Tibial artery (tissue), 4 donors: ENCODE results near the gene ADAMTS17.

Experiments
- DNase-seq, 2 donors: peaks; one replicate each; pipeline ENCODE4 v3.0.0-alpha.2; 2019
- H3K27ac ChIP-seq, 2 donors: fragments of 200-600 bp; sonication (generic) in 1 of 2; 1 replicate in 1 of 2; 2 replicates in 1 of 2; pipeline ENCODE4 v1.5.1; 2018 to 2019; ENCODE audit warnings: mild to moderate bottlenecking in 1 of 2
- H3K27me3 ChIP-seq, 2 donors: fragments of 200-600 bp; sonication (generic) in 1 of 2; one replicate each; pipeline versions ENCODE4 v1.5.1 to v1.6.0; 2016 to 2019
- H3K36me3 ChIP-seq, 3 donors: fragments of 200-600 bp; sonication (generic) in 2 of 3; one replicate each; pipeline ENCODE4 v1.5.1; 2016 to 2019; ENCODE audit warnings: mild to moderate bottlenecking in 2 of 3
- H3K4me1 ChIP-seq, 4 donors: fragments of 200-600 bp; sonication (generic) in 2 of 4; 1 replicate in 3 of 4; 2 replicates in 1 of 4; pipeline ENCODE4 v1.5.1; 2016 to 2019
- H3K4me3 ChIP-seq, 2 donors: fragments of 200-600 bp; sonication (generic) in 1 of 2; 1 replicate in 1 of 2; 2 replicates in 1 of 2; pipeline ENCODE4 v1.5.1; 2018 to 2019; ENCODE audit warnings: mild to moderate bottlenecking in 2 of 2
- H3K9me3 ChIP-seq, 3 donors: fragments of 200-600 bp; sonication (generic) in 1 of 3; one replicate each; pipeline ENCODE4 v1.5.1; 2016 to 2019
- CTCF ChIP-seq, 2 experiments: fragments of 200-600 bp in 1 of 2; fragments of 450-650 bp in 1 of 2; IDR thresholded peaks; one replicate each; pipeline ENCODE4 v1.5.1; 2017 to 2019; ENCODE audit warnings: antibody characterized with exemption in 2 of 2, mild to moderate bottlenecking in 1 of 2, moderate library complexity in 1 of 2
- intact Hi-C: fragments of 100-400 bp; cut with DNase I; formaldehyde crosslinking; loops from one replicate; pipeline ENCODE4 v1.15.0; 2023; ENCODE audit warnings: low total_unique reads

Gene ADAMTS17

GRCh38 chr15:100002086-100002620, 339.6 kb downstream of the ADAMTS17 start:
- Histone ChIP-seq H3K4me3 (no peak overlapping the region), H3K36me3 (no peaks in the 10 kb centered on the region), H3K27ac (no peak overlapping the region), H3K9me3 (no peaks in the 10 kb centered on the region), H3K27me3 (no peaks in the 10 kb centered on the region), H3K4me1 (peaks cover 0 to 4% (median 0%) of the 10 kb centered on the region in 4 donors)
- intact Hi-C loops, result no loop called here
- peak in 1 of 2 donors; percentile 49 for DNase-seq
- no peak for TF ChIP-seq CTCF (IDR thresholded peaks at IDR 0.05)

GRCh38 chr15:100001405-100001804, 340.4 kb downstream of the ADAMTS17 start:
- no peak overlapping the region for H3K4me3 ChIP-seq
- H3K27ac ChIP-seq, result no peak overlapping the region
- H3K9me3 ChIP-seq, result no peaks in the 10 kb centered on the region
- intact Hi-C loops, result no loop called here
- H3K27me3 ChIP-seq, result no peaks in the 10 kb centered on the region
- peak in 1 of 2 donors; percentile 34 for DNase-seq
- H3K36me3 ChIP-seq, result no peaks in the 10 kb centered on the region
- H3K4me1 ChIP-seq, result peaks cover 0 to 4% (median 0%) of the 10 kb centered on the region in 4 donors
- no peak for TF ChIP-seq CTCF (IDR thresholded peaks at IDR 0.05)

GRCh38 chr15:99999282-100000070, 342.3 kb downstream of the ADAMTS17 start:
- Histone ChIP-seq H3K27me3 (no peaks in the 10 kb centered on the region), H3K4me3 (no peak overlapping the region), H3K27ac (no peak overlapping the region), H3K36me3 (no peaks in the 10 kb centered on the region), H3K4me1 (peaks cover 0 to 4% (median 0%) of the 10 kb centered on the region in 4 donors), H3K9me3 (no peaks in the 10 kb centered on the region)
- DNase-seq, result peak in 1 of 2 donors; percentile 42
- no peak for TF ChIP-seq CTCF (IDR thresholded peaks at IDR 0.05)
- intact Hi-C loops, result no loop called here

GRCh38 chr15:99998661-99999101, 343.1 kb downstream of the ADAMTS17 start:
- Histone ChIP-seq H3K4me1 (peaks cover 0 to 4% (median 0%) of the 10 kb centered on the region in 4 donors), H3K9me3 (no peaks in the 10 kb centered on the region), H3K27ac (no peak overlapping the region), H3K27me3 (no peaks in the 10 kb centered on the region), H3K4me3 (no peak overlapping the region), H3K36me3 (no peaks in the 10 kb centered on the region)
- intact Hi-C loops, result no loop called here
- peak in 1 of 2 donors; percentile 54 for DNase-seq
- TF ChIP-seq CTCF (IDR thresholded peaks at IDR 0.05), result no peak

GRCh38 chr15:99997112-99997651, 344.6 kb downstream of the ADAMTS17 start:
- Histone ChIP-seq H3K27ac (no peak overlapping the region), H3K4me1 (peaks cover 0 to 4% (median 0%) of the 10 kb centered on the region in 4 donors), H3K9me3 (no peaks in the 10 kb centered on the region), H3K27me3 (no peaks in the 10 kb centered on the region), H3K4me3 (no peak overlapping the region), H3K36me3 (no peaks in the 10 kb centered on the region)
- DNase-seq, result peak in 1 of 2 donors; percentile 55
- TF ChIP-seq CTCF (IDR thresholded peaks at IDR 0.05), result no peak
- intact Hi-C loops, result no loop called here
